HG03108 (cell line): ENCODE data around the gene IQCF2.
"Not testable (repeated sequence)": the region's sequence is repeated elsewhere in the genome, so short reads cannot be mapped to it uniquely, and the experiment has no call there.

ENCODE experiments used
- ATAC-seq: cut with Tn5 transposase; IDR thresholded peaks from one replicate; pipeline ENCODE4 v1.9.1; 2021; ENCODE audit warnings: moderate library complexity; ENCODE audit not compliant: unreplicated experiment

The IQCF2 gene

GRCh38 chr3:51860703-51861665 lies at the start of gene IQCF2:
Gene IQCF2, plus strand, starts transcription at chr3:51861615. Its CDS starts 52 bp downstream, at chr3:51861667.
- no peak for ATAC-seq

GRCh38 chr3:51813539-51813938 lies 47.9 kb upstream of the IQCF2 start:
- ATAC-seq = no peak

GRCh38 chr3:51814034-51814433 lies 47.4 kb upstream of the IQCF2 start:
- ATAC-seq = no peak

GRCh38 chr3:51815614-51816013 lies 45.8 kb upstream of the IQCF2 start:
- ATAC-seq = no peak

- no peak for ATAC-seq
Measured at GRCh38 chr3:51816723-51817122, 44.7 kb upstream of the IQCF2 start.

- no peak for ATAC-seq
Measured at GRCh38 chr3:51817375-51817774, 44.0 kb upstream of the IQCF2 start.

- ATAC-seq = no peak
Measured at GRCh38 chr3:51819151-51819550, 42.3 kb upstream of the IQCF2 start.

- ATAC-seq = no peak
Measured at GRCh38 chr3:51819709-51820406, 41.6 kb upstream of the IQCF2 start.

GRCh38 chr3:51828297-51828696 lies 33.1 kb upstream of the IQCF2 start:
- ATAC-seq = no peak

GRCh38 chr3:51830345-51830744 lies 31.1 kb upstream of the IQCF2 start:
- ATAC-seq = no peak

- ATAC-seq = no peak
Measured at GRCh38 chr3:51830836-51831385, 30.5 kb upstream of the IQCF2 start.

GRCh38 chr3:51836606-51837005 lies 24.8 kb upstream of the IQCF2 start:
- ATAC-seq = no peak

GRCh38 chr3:51845129-51845528 lies 16.3 kb upstream of the IQCF2 start:
- no peak for ATAC-seq

GRCh38 chr3:51855411-51855810 lies 6.0 kb upstream of the IQCF2 start:
- ATAC-seq = not testable (repeated sequence)

GRCh38 chr3:51862886-51863285 lies 1.5 kb downstream of the IQCF2 start:
- ATAC-seq = no peak

- ATAC-seq = not testable (repeated sequence)
Measured at GRCh38 chr3:51868896-51869295, 7.5 kb downstream of the IQCF2 start.

- no peak for ATAC-seq
Measured at GRCh38 chr3:51869304-51869703, 7.9 kb downstream of the IQCF2 start.

GRCh38 chr3:51873253-51873766 lies 11.9 kb downstream of the IQCF2 start:
- no peak for ATAC-seq

GRCh38 chr3:51873876-51874275 lies 12.5 kb downstream of the IQCF2 start:
- no peak for ATAC-seq

- ATAC-seq = no peak
Measured at GRCh38 chr3:51874411-51874810, 13.0 kb downstream of the IQCF2 start.

GRCh38 chr3:51874889-51875288 lies 13.5 kb downstream of the IQCF2 start:
- no peak for ATAC-seq
